ENCODE measurements around the gene ACAA1. TPM values are rescaled to one million over a fixed set of nuclear protein-coding genes. Genes with fewer than 3 reads are reported as not detected.
A peak's percentile ranks its signal among the peaks of the same experiment; 100 is the strongest.

ACAA1 gene
- polyA plus RNA-seq, 3 donors from 2014 or later = 74.8 to 113 (median 82.8) TPM

GRCh38 chr3:38150780-38151528 lies 14.0 kb upstream of the ACAA1 start:
- H3K27me3 Mint-ChIP-seq (ENCODE audit: low read depth in 3 of 3) = peaks cover 0 to 3% (median 0%) of the 10 kb centered on the region in 3 donors
- peaks cover 7 to 14% (median 8%) of the 10 kb centered on the region in 3 donors for H3K36me3 Mint-ChIP-seq
- H3K4me3 Mint-ChIP-seq = no peak overlapping the region
- no peak for DNase-seq
- peaks cover 14 to 22% of the 10 kb centered on the region in 2 donors for H3K4me1 Mint-ChIP-seq
- H3K9me3 Mint-ChIP-seq = peaks cover 2 to 12% (median 7%) of the 10 kb centered on the region in 6 donors
- peak overlapping the region; percentile 73 to 96 (median 90) for H3K27ac Mint-ChIP-seq

DNA sequence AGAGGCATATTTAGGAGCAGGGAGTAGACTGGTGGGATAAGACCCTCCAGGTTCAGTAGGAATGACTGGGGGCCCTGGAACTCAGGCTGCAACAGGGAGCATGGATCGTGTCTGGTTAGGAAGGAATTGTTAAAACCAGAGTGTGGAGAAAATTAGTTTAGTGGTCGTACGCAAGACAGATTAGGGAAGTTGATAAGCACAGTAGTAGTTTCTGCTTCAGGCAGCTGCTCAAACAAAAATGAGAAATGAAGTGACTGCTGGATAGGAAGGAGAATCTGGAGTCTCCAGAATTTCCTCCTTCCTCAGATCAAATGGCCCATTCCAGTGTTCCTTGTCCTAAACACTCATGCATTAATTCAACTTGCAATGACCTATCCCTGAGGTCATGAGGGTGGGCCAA lies 12.8 kb upstream of the ACAA1 start:
- no peak overlapping the region for H3K4me3 Mint-ChIP-seq
- H3K4me1 Mint-ChIP-seq = peaks cover 14 to 22% of the 10 kb centered on the region in 2 donors
- H3K36me3 Mint-ChIP-seq = peaks cover 7 to 14% (median 8%) of the 10 kb centered on the region in 3 donors
- peaks cover 5 to 16% (median 7%) of the 10 kb centered on the region in 6 donors for H3K9me3 Mint-ChIP-seq
- no peak for DNase-seq
- peak overlapping the region in 1 of 6 donors; percentile 11 for H3K27ac Mint-ChIP-seq
- H3K27me3 Mint-ChIP-seq (ENCODE audit: low read depth in 3 of 3) = no peaks in the 10 kb centered on the region

- Mint-ChIP-seq H3K27me3 (ENCODE audit: low read depth in 3 of 3) (peaks cover 0 to 1% (median 0%) of the 10 kb centered on the region in 3 donors), H3K36me3 (peaks cover 7 to 17% (median 8%) of the 10 kb centered on the region in 3 donors), H3K4me1 (peaks cover 14 to 22% of the 10 kb centered on the region in 2 donors), H3K4me3 (no peak overlapping the region), H3K27ac (no peak overlapping the region), H3K9me3 (peaks cover 5 to 16% (median 7%) of the 10 kb centered on the region in 6 donors)
- DNase-seq = no peak
Measured at GRCh38 chr3:38148311-38148882, 11.5 kb upstream of the ACAA1 start.

DNA sequence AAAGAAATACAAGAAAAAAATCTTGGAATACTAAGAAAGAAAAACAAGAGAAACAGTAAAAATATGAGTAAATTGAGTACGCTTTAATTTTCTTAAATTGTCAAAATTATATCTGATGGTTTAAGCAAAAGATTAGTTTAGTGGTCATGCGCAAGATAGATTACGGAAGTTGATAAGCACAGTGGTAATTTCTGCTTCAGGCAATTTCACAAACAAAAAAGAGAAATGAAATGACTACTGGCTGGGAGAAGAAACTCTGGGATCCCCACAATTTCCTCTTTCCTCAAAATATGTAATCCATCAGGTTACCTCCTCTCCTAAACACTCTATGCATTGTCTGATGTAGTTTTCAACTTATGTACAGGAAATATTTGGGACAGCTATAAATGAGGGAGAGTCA lies 10.5 kb upstream of the ACAA1 start:
- Mint-ChIP-seq H3K27me3 (ENCODE audit: low read depth in 3 of 3) (peaks cover 0 to 1% (median 0%) of the 10 kb centered on the region in 3 donors), H3K4me3 (no peak overlapping the region), H3K9me3 (peaks cover 5 to 16% (median 7%) of the 10 kb centered on the region in 6 donors), H3K4me1 (peaks cover 8 to 16% of the 10 kb centered on the region in 2 donors), H3K36me3 (peaks cover 7 to 14% (median 8%) of the 10 kb centered on the region in 3 donors), H3K27ac (no peak overlapping the region)
- DNase-seq = no peak

DNA sequence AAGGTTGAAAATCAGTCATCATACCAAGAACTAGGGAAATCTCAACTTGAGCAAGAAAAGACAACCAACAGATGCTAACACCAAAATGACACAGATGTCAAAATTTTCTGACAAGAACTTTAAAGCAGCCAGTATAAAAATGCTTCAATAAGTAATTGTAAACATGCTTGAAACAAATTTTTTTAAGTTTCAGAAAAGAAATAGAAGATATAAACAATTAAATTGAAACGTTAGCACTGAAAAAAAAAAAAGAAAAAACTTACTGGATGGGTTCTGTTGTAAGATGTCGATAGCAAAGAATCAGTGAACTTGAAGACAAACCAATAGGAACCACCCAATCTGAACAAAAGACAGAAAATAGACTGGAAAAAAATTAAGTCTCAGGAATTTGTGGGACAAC lies 9.6 kb upstream of the ACAA1 start:
- Mint-ChIP-seq H3K27me3 (ENCODE audit: low read depth in 3 of 3) (peaks cover 0 to 1% (median 0%) of the 10 kb centered on the region in 3 donors), H3K4me3 (no peak overlapping the region), H3K9me3 (peaks cover 5 to 16% (median 7%) of the 10 kb centered on the region in 6 donors), H3K27ac (no peak overlapping the region), H3K4me1 (peaks cover 8 to 13% of the 10 kb centered on the region in 2 donors), H3K36me3 (peaks cover 14% of the 10 kb centered on the region in 3 donors)
- DNase-seq = no peak

GRCh38 chr3:38143511-38143910 lies 6.6 kb upstream of the ACAA1 start:
- Mint-ChIP-seq H3K36me3 (peaks cover 14 to 23% (median 18%) of the 10 kb centered on the region in 3 donors), H3K9me3 (peaks cover 5 to 16% (median 7%) of the 10 kb centered on the region in 6 donors), H3K27ac (no peak overlapping the region), H3K4me1 (peaks cover 30 to 35% of the 10 kb centered on the region in 2 donors), H3K4me3 (no peak overlapping the region), H3K27me3 (ENCODE audit: low read depth in 3 of 3) (peaks cover 0 to 3% (median 2%) of the 10 kb centered on the region in 3 donors)
- no peak for DNase-seq

GRCh38 chr3:38142959-38143358 lies 6.0 kb upstream of the ACAA1 start:
- no peak for DNase-seq
- H3K4me3 Mint-ChIP-seq = no peak overlapping the region
- no peak overlapping the region for H3K27ac Mint-ChIP-seq
- peaks cover 0 to 8% (median 5%) of the 10 kb centered on the region in 3 donors for H3K27me3 Mint-ChIP-seq (ENCODE audit: low read depth in 3 of 3)
- peaks cover 5 to 16% (median 7%) of the 10 kb centered on the region in 6 donors for H3K9me3 Mint-ChIP-seq
- peaks cover 14 to 23% (median 18%) of the 10 kb centered on the region in 3 donors for H3K36me3 Mint-ChIP-seq
- H3K4me1 Mint-ChIP-seq = peaks cover 35 to 40% of the 10 kb centered on the region in 2 donors

- Mint-ChIP-seq H3K4me1 (peaks cover 44 to 51% of the 10 kb centered on the region in 2 donors), H3K9me3 (peaks cover 5 to 14% (median 7%) of the 10 kb centered on the region in 6 donors), H3K4me3 (no peak overlapping the region), H3K27me3 (ENCODE audit: low read depth in 3 of 3) (peaks cover 0 to 12% (median 8%) of the 10 kb centered on the region in 3 donors), H3K36me3 (peaks cover 13 to 23% (median 17%) of the 10 kb centered on the region in 3 donors), H3K27ac (peak overlapping the region in 4 of 6 donors; percentile 45 to 86 (median 62))
- DNase-seq = no peak
Measured at GRCh38 chr3:38141952-38142273, 5.0 kb upstream of the ACAA1 start.

DNA sequence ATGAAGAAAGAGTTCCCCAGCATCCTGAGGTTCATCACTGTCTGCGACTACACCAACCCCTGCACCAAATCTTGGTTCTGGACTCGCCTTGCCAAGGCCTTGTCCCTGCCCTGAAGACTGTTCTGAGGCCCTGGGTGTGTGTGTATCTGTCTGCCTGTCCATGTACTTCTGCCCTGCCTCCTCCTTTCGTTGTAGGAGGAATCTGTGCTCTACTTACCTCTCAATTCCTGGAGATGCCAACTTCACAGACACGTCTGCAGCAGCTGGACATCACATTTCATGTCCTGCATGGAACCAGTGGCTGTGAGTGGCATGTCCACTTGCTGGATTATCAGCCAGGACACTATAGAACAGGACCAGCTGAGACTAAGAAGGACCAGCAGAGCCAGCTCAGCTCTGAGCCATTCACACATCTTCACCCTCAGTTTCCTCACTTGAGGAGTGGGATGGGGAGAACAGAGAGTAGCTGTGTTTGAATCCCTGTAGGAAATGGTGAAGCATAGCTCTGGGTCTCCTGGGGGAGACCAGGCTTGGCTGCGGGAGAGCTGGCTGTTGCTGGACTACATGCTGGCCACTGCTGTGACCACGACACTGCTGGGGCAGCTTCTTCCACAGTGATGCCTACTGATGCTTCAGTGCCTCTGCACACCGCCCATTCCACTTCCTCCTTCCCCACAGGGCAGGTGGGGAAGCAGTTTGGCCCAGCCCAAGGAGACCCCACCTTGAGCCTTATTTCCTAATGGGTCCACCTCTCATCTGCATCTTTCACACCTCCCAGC lies 4.4 kb upstream of the ACAA1 start:
- Mint-ChIP-seq H3K27me3 (ENCODE audit: low read depth in 3 of 3) (peaks cover 0 to 14% (median 9%) of the 10 kb centered on the region in 3 donors), H3K9me3 (peaks cover 3 to 8% (median 3%) of the 10 kb centered on the region in 6 donors), H3K4me3 (peak overlapping the region in 4 of 5 donors; percentile 33 to 95 (median 57)), H3K4me1 (peaks cover 45 to 54% of the 10 kb centered on the region in 2 donors), H3K27ac (peak overlapping the region; percentile 37 to 88 (median 54)), H3K36me3 (peaks cover 7 to 20% (median 13%) of the 10 kb centered on the region in 3 donors)
- no peak for DNase-seq

- DNase-seq = no peak
- H3K4me1 Mint-ChIP-seq = peaks cover 53 to 62% of the 10 kb centered on the region in 2 donors
- H3K27me3 Mint-ChIP-seq (ENCODE audit: low read depth in 3 of 3) = peaks cover 0 to 17% (median 11%) of the 10 kb centered on the region in 3 donors
- H3K27ac Mint-ChIP-seq = peak overlapping the region in 5 of 6 donors; percentile 37 to 88 (median 61)
- H3K36me3 Mint-ChIP-seq = peaks cover 4 to 16% (median 10%) of the 10 kb centered on the region in 3 donors
- H3K9me3 Mint-ChIP-seq = peaks cover 0 to 2% (median 0%) of the 10 kb centered on the region in 6 donors
- H3K4me3 Mint-ChIP-seq = peak overlapping the region; percentile 90 to 99 (median 95)
Measured at GRCh38 chr3:38140326-38141172, 3.6 kb upstream of the ACAA1 start.

DNA sequence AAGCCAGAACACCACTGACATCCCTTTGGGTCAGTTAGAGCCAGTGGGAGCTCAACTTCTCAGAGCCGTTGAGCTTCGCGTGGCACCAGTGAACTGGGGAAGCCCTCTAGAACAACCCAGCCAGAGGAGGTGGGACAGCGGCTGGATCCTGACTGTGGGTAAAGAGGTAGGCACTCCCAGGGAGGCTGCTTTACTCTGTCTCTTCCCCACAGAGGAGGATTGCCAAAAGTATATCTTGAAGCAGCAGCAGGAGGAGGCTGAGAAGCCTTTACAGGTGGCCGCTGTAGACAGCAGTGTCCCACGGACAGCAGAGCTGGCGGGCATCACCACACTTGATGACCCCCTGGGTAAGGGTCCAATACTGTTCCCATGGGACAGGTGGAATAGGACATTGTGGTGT lies 2.7 kb upstream of the ACAA1 start:
- peaks cover 62 to 71% of the 10 kb centered on the region in 2 donors for H3K4me1 Mint-ChIP-seq
- H3K27me3 Mint-ChIP-seq (ENCODE audit: low read depth in 3 of 3) = peaks cover 0 to 17% (median 11%) of the 10 kb centered on the region in 3 donors
- H3K9me3 Mint-ChIP-seq = no peaks in the 10 kb centered on the region
- H3K27ac Mint-ChIP-seq = peak overlapping the region; percentile 88 to 99 (median 98)
- H3K4me3 Mint-ChIP-seq = peak overlapping the region; percentile 90 to 99 (median 95)
- DNase-seq = no peak
- peaks cover 4 to 20% (median 10%) of the 10 kb centered on the region in 3 donors for H3K36me3 Mint-ChIP-seq

DNA sequence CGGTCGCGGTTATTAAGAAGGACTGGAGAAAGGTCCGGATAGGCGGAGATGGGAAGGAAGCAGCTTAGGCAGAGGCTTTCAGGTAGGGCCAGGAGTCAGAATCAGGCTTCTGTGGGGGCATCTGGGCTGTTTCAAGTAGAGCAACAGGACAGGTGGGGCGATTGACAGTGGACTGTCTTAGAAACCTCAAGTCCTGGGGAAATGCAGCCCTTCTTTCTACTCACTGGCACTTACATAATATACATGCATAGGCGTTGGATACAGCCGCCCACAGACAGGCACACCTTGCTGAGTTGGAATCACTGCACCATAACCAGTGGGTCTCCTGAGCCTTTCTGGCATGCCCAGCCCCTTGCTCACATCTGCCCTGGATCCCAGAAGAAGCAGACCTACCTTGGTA lies 2.3 kb upstream of the ACAA1 start:
- H3K27me3 Mint-ChIP-seq (ENCODE audit: low read depth in 3 of 3) = peaks cover 0 to 17% (median 11%) of the 10 kb centered on the region in 3 donors
- H3K4me3 Mint-ChIP-seq = peak overlapping the region; percentile 90 to 99 (median 95)
- H3K4me1 Mint-ChIP-seq = peaks cover 64 to 76% of the 10 kb centered on the region in 2 donors
- peaks cover 6 to 23% (median 10%) of the 10 kb centered on the region in 3 donors for H3K36me3 Mint-ChIP-seq
- no peaks in the 10 kb centered on the region for H3K9me3 Mint-ChIP-seq
- no peak for DNase-seq
- peak overlapping the region; percentile 88 to 99 (median 98) for H3K27ac Mint-ChIP-seq
